SK-MEL-5 (cell line): Measurements from ENCODE around the gene ANXA9. TPM values are rescaled to one million over a fixed set of nuclear protein-coding genes. Genes with fewer than 3 reads are reported as not detected.
A peak's percentile ranks its signal among the peaks of the same experiment; 100 is the strongest.

Experiments used
- DNase-seq: peaks from one replicate; pipeline ENCODE4 v3.0.0-alpha.2; 2016; ENCODE audit warnings: low read depth, low spot score
- in situ Hi-C: cut with HindIII; loops from 2 replicates; pipeline ENCODE4 v1.10.0; 2016; ENCODE audit warnings: low sequenced_read_pairs, high pct_unique_total_duplicates, low pct_unique_long_range_greater_than_20kb
- total RNA-seq: library from RNA; depleted of rRNA; stranded (reverse); fragments of >200 nt; shearing (Covaris generic); gene quantifications from 2 replicates; pipeline ENCODE4 v1.2.3, GENCODE V29; 2014

ANXA9 gene
- total RNA-seq, 1 experiment from 2014 or later: 1.1 TPM

DNA sequence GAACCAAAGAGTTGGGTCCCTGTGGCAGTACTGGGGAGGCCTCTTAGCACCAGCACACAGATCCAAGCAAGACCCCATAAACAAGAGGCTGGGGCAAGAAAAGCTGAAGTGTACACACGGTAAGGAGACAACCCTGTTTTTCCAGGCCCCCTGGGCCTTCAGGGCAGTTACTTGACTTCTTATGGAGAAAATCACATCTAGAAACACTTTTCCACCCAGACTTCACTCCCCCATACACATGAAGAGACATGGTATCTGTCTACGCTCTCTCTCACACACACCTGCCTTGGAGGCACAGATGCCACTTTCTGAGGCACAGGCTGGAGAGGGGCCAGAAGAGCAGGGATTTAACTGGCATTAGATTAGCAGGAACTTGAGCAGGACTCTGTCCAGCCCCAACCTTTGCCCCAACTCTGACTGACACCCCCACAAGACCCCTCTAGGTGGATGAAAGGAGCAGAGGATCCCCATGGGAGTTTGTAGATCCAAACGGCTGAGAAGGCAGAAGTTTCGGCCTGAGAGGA is 9.6 kb upstream of the ANXA9 start:
- no peak for DNase-seq
- in situ Hi-C loops: no loop called here

GRCh38 chr1:150973258-150973835 is 8.7 kb upstream of the ANXA9 start:
- in situ Hi-C loops: no loop called here
- DNase-seq: no peak

DNA sequence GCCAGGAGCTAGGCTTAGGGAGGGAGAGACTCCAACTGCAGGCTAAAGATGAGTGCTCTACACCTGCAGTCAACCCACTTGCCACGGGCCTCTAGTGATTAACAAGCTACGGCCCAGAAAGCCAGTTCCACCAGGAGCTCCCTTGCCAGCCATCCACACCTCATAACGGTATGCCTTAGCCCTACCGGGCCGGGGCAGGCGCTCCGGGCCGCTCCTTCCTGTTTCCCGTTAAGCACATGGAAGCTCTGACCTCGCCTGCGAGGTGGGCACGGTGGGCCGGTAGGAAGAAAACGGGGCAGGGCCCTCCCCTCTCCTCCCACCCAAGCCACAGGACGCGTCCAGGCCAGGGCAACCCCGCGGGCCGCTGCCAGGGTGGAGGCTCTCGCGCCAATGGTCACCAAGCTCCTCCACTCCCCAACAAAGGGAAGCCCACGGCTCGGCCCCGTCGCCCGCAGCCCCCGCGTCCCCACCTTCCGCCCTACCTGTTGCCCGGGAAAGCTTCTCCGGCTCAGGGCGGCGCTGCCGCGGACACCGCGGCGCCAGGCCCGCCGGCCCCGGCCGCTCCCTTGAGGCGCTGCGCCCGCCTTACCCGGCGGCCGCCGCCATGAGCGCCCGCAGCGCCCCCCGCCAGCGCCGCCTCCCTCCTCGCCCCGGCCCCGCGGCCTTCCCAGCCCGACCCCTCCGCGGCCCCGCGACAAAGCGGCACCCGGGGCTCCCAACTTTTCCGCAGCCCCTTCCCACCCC is 8.1 kb upstream of the ANXA9 start:
- no peak for DNase-seq
- in situ Hi-C loops: no loop called here

GRCh38 chr1:150974580-150975478 is 7.3 kb upstream of the ANXA9 start, which contains the start of gene CERS2:
Gene CERS2 (minus strand): TSS chr1:150974835. CDS start chr1:150969090, 5,745 bp downstream.
- DNase-seq: peak; percentile 78
- in situ Hi-C loops: no loop called here

GRCh38 chr1:150976401-150976821 is 5.7 kb upstream of the ANXA9 start:
- no peak for DNase-seq
- in situ Hi-C loops: no loop called here

DNA sequence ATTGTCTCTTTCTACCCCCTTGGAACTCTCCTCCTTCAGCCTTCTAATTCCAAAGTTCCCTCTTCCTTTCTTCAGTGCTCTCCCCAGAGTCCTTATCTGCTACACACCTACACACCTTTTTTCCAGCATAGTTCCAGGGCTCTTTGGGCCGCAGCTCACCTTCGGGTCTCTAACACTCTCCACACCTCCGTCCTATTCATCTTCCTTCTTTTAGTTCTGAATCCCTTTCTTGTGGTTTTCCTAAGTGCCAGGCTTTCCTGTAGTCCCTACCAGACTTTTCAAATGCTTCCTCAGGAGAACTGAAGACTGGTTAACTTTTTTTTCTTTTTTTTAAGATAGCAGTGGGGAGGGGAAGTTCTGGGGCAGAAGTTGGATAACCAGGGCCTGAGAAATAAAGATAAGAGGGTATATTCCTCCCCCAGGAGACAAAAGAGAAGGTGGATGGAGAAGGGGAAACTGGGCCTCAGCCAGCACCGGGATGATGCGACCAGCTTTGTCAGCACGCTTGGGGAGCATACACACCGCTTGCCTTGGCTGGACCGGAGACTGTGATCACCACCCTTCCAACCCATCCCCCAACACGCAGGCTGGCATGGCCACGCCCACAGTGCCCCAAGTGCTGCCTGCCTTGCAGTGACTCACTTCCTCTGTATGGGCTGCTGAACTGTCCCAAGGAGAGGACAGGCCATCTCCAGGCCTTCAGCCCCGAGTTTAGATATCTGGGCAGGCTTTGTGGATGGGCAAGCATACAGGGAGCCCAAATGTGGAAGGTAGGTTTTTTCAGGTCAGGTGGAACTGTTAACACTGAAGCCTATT is 5.0 kb upstream of the ANXA9 start:
- in situ Hi-C loops: no loop called here
- peak; percentile 84 for DNase-seq

- DNase-seq: peak; percentile 95
- in situ Hi-C loops: no loop called here
These were observed 2.7 kb upstream of the ANXA9 start for GRCh38 chr1:150979092-150980056.

DNA sequence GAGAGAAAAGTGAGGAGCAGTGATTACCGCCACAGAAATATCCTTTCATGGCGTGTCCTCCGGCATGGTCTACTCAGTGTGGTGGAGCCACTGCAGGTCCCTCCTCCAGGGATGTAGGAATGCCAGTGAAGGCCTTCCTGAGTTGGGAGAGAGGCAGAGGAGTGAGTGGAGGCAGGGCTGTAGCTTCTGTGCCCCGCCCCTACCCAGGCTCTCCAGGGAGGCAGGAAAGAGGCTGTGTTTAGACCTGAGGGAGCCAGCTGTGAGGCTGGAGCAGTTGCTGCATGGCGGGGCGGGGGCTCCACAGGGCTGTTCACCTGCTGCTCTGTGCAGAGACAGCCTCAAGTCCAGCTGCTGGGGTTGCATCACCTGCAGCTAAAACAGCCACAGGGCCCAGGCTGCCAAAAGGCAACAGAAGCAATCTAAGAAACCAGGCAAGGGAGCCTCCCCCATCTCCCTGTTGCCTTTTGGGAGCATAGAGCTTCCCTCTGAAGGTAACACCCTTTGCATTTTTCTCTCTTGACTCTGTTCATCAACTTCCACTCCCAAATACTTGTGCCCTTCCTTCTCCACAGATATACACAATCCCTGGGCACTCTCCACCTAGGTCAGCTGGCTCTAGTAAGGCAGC is 801 bp upstream of the ANXA9 start:
- in situ Hi-C loops: no loop called here
- peak; percentile 36 for DNase-seq

GRCh38 chr1:150985179-150985825 is 3.2 kb downstream of the ANXA9 start:
- in situ Hi-C loops: no loop called here

GRCh38 chr1:150987924-150988323 is 5.8 kb downstream of the ANXA9 start:
- no peak for DNase-seq
- in situ Hi-C loops: no loop called here

More at GRCh38 chr1:150985179-150985825, 3.2 kb downstream of the ANXA9 start:
- DNase-seq: no peak

DNA sequence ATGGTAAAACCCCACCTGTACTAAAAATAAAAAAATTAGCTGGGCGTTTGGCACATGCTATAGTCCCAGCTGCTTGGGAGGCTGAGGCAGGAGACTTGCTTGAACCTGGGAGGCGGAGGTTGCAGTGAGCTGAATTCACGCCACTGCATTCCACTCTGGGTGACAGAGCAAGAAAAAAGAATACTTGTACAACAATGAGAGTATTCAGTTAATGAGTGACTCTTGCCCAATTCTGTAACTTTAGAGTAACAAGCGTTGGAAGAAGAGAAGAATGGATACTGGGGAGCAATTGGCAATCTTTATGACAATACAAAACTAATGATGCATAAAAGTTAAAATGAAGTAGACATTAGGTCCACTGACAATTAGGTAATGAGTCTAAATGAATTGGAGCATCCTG is 10.5 kb downstream of the ANXA9 start:
- in situ Hi-C loops: no loop called here
- DNase-seq: no peak

DNA sequence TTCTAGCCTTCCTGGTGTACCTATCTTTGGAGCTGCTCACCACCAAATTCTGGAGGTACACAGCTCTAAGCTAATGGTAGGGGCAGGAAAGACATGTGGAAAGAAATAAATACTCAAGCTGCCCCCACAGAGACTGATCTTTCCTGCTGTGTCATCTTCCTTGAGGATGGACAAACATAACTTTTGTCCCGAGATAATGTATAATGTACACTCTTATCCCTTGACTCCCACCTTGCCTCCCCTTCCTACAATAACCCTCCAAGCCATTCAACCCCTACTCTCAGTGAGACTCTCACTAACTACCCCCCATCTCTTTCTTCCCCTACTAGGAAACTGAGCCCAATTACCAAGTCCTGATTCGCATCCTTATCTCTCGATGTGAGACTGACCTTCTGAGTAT is 12.2 kb downstream of the ANXA9 start:
- no peak for DNase-seq
- in situ Hi-C loops: no loop called here

GRCh38 chr1:150995460-150995859 is 13.4 kb downstream of the ANXA9 start:
- DNase-seq: no peak
- in situ Hi-C loops: no loop called here

DNA sequence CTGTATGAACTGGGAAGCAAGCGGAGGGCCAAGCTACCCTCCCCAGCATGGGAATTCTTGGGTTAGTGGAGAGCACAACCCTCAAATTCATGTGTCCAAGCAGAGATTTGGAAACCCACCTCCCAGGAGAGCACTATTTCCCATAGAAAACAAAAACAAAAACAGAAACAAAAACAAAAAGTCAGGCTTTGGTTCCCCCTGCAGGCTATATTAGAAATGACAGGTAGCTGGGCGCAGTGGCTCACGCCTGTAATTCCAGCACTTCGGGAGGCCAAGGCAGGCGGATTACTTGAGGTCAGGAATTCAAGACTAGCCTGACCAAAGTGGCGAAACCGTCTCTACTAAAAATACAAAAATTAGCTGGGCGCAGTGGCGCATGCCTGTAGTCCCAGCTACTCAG is 13.8 kb downstream of the ANXA9 start:
- in situ Hi-C loops: no loop called here

GRCh38 chr1:150997126-150997872 is 15.2 kb downstream of the ANXA9 start:
- no peak for DNase-seq
- in situ Hi-C loops: no loop called here

More for the DNA sequence above, 13.8 kb downstream of the ANXA9 start:
- peak; percentile 60 for DNase-seq
